Measurements from ENCODE around the gene AASDH. TPM values are rescaled to one million over a fixed set of nuclear protein-coding genes. Genes with fewer than 3 reads are reported as not detected.
"Not testable (repeated sequence)": the region's sequence is repeated elsewhere in the genome, so short reads cannot be mapped to it uniquely, and the experiment has no call there.

The AASDH gene
- polyA plus RNA-seq, 2 donors: 1.8 to 2.8 TPM

GRCh38 chr4:56362981-56363380 lies 24.3 kb downstream of the AASDH start:
- 93 to 97% methylated on average over 12 of the region's 12 CpGs for WGBS, 2 donors
- not testable (repeated sequence) for H3K27ac ChIP-seq (ENCODE audit: low read depth in 2 of 2, low read length in 1 of 2); H3K27me3 ChIP-seq (ENCODE audit: control insufficient read depth in 1 of 2, insufficient read depth in 2 of 2, low read length in 2 of 2); H3K4me1 ChIP-seq (ENCODE audit: control insufficient read depth in 2 of 2, insufficient read depth in 2 of 2, low read length in 1 of 2); H3K4me3 ChIP-seq (ENCODE audit: low read depth in 1 of 2, low read length in 2 of 2); H3K36me3 ChIP-seq (ENCODE audit: control insufficient read depth in 2 of 2, insufficient read depth in 2 of 2, low read length in 1 of 2); H3K9me3 ChIP-seq (ENCODE audit: control insufficient read depth in 2 of 2, insufficient read depth in 1 of 2, low read depth in 1 of 2, low read length in 1 of 2)

GRCh38 chr4:56360071-56360470 lies 27.2 kb downstream of the AASDH start:
- Histone ChIP-seq H3K4me3 (ENCODE audit: low read depth in 1 of 2, low read length in 2 of 2) (no peak overlapping the region), H3K9me3 (ENCODE audit: control insufficient read depth in 2 of 2, insufficient read depth in 1 of 2, low read depth in 1 of 2, low read length in 1 of 2) (no peaks in the 10 kb centered on the region), H3K36me3 (ENCODE audit: control insufficient read depth in 2 of 2, insufficient read depth in 2 of 2, low read length in 1 of 2) (peaks cover 0 to 3% of the 10 kb centered on the region in 2 donors), H3K27ac (ENCODE audit: low read depth in 2 of 2, low read length in 1 of 2) (no peak overlapping the region), H3K27me3 (ENCODE audit: control insufficient read depth in 1 of 2, insufficient read depth in 2 of 2, low read length in 2 of 2) (no peaks in the 10 kb centered on the region), H3K4me1 (ENCODE audit: control insufficient read depth in 2 of 2, insufficient read depth in 2 of 2, low read length in 1 of 2) (no peaks in the 10 kb centered on the region)

- H3K4me3 ChIP-seq (ENCODE audit: low read depth in 1 of 2, low read length in 2 of 2): no peak overlapping the region
- H3K36me3 ChIP-seq (ENCODE audit: control insufficient read depth in 2 of 2, insufficient read depth in 2 of 2, low read length in 1 of 2): peaks cover 0 to 3% of the 10 kb centered on the region in 2 donors
- WGBS, 2 donors: 96 to 98% methylated on average over 9 of the region's 9 CpGs
- no peaks in the 10 kb centered on the region for H3K9me3 ChIP-seq (ENCODE audit: control insufficient read depth in 2 of 2, insufficient read depth in 1 of 2, low read depth in 1 of 2, low read length in 1 of 2)
- H3K27me3 ChIP-seq (ENCODE audit: control insufficient read depth in 1 of 2, insufficient read depth in 2 of 2, low read length in 2 of 2): no peaks in the 10 kb centered on the region
- H3K27ac ChIP-seq (ENCODE audit: low read depth in 2 of 2, low read length in 1 of 2): no peak overlapping the region
- H3K4me1 ChIP-seq (ENCODE audit: control insufficient read depth in 2 of 2, insufficient read depth in 2 of 2, low read length in 1 of 2): no peaks in the 10 kb centered on the region
Observed at GRCh38 chr4:56356650-56357049, 30.6 kb downstream of the AASDH start.

DNA sequence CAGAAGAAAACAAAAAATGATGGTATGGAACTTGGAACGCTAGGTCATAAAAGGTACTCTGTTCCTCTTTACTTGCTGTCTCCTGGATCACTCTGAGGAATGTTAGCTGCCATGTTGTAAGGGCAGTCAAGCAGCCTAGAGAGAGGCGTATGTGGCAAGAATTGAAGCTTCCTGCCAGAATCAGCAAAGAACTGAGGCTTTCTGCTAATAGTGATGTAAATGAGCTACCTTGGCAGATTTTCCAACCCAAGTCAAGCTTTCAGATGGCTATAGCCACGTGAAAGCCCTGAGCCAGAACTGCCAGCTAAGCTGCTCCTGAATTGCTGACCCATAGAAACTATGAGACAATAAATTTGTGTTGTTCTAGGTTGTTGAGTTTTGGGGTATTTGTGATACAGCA lies 38.7 kb downstream of the AASDH start:
- 94 to 96% methylated on average over 3 of the region's 3 CpGs for WGBS, 2 donors
- no peaks in the 10 kb centered on the region for H3K4me1 ChIP-seq (ENCODE audit: control insufficient read depth in 2 of 2, insufficient read depth in 2 of 2, low read length in 1 of 2)
- H3K27me3 ChIP-seq (ENCODE audit: control insufficient read depth in 1 of 2, insufficient read depth in 2 of 2, low read length in 2 of 2): no peaks in the 10 kb centered on the region
- H3K27ac ChIP-seq (ENCODE audit: low read depth in 2 of 2, low read length in 1 of 2): no peak overlapping the region
- peaks cover 0 to 2% of the 10 kb centered on the region in 2 donors for H3K36me3 ChIP-seq (ENCODE audit: control insufficient read depth in 2 of 2, insufficient read depth in 2 of 2, low read length in 1 of 2)
- H3K4me3 ChIP-seq (ENCODE audit: low read depth in 1 of 2, low read length in 2 of 2): no peak overlapping the region
- H3K9me3 ChIP-seq (ENCODE audit: control insufficient read depth in 2 of 2, insufficient read depth in 1 of 2, low read depth in 1 of 2, low read length in 1 of 2): no peaks in the 10 kb centered on the region

DNA sequence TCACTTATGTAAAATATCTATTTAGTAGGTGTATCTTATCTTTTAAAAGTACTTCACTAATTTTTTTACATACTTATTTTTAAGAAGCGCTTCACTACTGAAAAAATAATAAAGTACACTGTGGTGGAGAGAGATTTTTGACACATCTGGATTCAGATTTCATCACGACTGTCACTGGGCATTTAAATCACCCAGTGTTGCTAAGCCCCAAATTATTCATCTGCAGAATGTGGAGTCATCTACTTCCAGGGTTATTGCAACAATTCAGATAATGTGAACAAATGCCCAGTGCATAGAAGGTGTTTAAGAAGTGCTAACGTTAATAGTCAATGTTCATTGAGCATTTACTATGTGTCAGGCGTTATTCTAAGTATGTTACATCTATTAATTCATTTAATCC lies 41.8 kb downstream of the AASDH start:
- WGBS, 2 donors: 94 to 95% methylated on average over 4 of the region's 4 CpGs
- Histone ChIP-seq H3K36me3 (ENCODE audit: control insufficient read depth in 2 of 2, insufficient read depth in 2 of 2, low read length in 1 of 2) (peaks cover 0 to 2% of the 10 kb centered on the region in 2 donors), H3K27ac (ENCODE audit: low read depth in 2 of 2, low read length in 1 of 2) (no peak overlapping the region), H3K27me3 (ENCODE audit: control insufficient read depth in 1 of 2, insufficient read depth in 2 of 2, low read length in 2 of 2) (no peaks in the 10 kb centered on the region), H3K9me3 (ENCODE audit: control insufficient read depth in 2 of 2, insufficient read depth in 1 of 2, low read depth in 1 of 2, low read length in 1 of 2) (no peaks in the 10 kb centered on the region), H3K4me1 (ENCODE audit: control insufficient read depth in 2 of 2, insufficient read depth in 2 of 2, low read length in 1 of 2) (no peaks in the 10 kb centered on the region), H3K4me3 (ENCODE audit: low read depth in 1 of 2, low read length in 2 of 2) (no peak overlapping the region)

DNA sequence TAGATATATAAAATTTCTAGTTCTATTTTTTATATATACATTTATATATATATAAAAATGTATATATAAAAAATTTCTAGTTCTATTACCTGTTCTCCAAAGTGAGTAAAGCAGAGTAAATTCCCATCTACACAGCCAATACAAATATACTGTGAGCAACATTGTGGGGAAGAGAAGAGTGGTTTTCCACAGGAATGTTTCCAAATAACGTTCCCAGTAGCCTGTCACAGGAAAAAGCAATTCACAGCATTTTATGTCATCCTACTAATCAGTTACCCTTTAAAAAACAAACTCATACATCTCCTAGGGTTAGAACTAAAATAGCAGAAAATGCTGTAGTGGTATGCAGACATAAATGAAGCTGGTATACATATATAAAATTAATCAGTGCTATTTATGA lies 44.5 kb downstream of the AASDH start:
- H3K9me3 ChIP-seq (ENCODE audit: control insufficient read depth in 2 of 2, insufficient read depth in 1 of 2, low read depth in 1 of 2, low read length in 1 of 2): peaks cover 0 to under 1% of the 10 kb centered on the region in 2 donors
- H3K27me3 ChIP-seq (ENCODE audit: control insufficient read depth in 1 of 2, insufficient read depth in 2 of 2, low read length in 2 of 2): no peaks in the 10 kb centered on the region
- H3K4me1 ChIP-seq (ENCODE audit: control insufficient read depth in 2 of 2, insufficient read depth in 2 of 2, low read length in 1 of 2): no peaks in the 10 kb centered on the region
- WGBS, 2 donors: 46 to 58% methylated on average over 1 of the region's 1 CpG
- H3K4me3 ChIP-seq (ENCODE audit: low read depth in 1 of 2, low read length in 2 of 2): no peak overlapping the region
- peaks cover 0 to 2% of the 10 kb centered on the region in 2 donors for H3K36me3 ChIP-seq (ENCODE audit: control insufficient read depth in 2 of 2, insufficient read depth in 2 of 2, low read length in 1 of 2)
- no peak overlapping the region for H3K27ac ChIP-seq (ENCODE audit: low read depth in 2 of 2, low read length in 1 of 2)

GRCh38 chr4:56330691-56331090 lies 56.6 kb downstream of the AASDH start:
- Histone ChIP-seq H3K27ac (ENCODE audit: low read depth in 2 of 2, low read length in 1 of 2) (no peak overlapping the region), H3K4me1 (ENCODE audit: control insufficient read depth in 2 of 2, insufficient read depth in 2 of 2, low read length in 1 of 2) (no peaks in the 10 kb centered on the region), H3K9me3 (ENCODE audit: control insufficient read depth in 2 of 2, insufficient read depth in 1 of 2, low read depth in 1 of 2, low read length in 1 of 2) (no peaks in the 10 kb centered on the region), H3K4me3 (ENCODE audit: low read depth in 1 of 2, low read length in 2 of 2) (no peak overlapping the region), H3K27me3 (ENCODE audit: control insufficient read depth in 1 of 2, insufficient read depth in 2 of 2, low read length in 2 of 2) (no peaks in the 10 kb centered on the region), H3K36me3 (ENCODE audit: control insufficient read depth in 2 of 2, insufficient read depth in 2 of 2, low read length in 1 of 2) (no peaks in the 10 kb centered on the region)
- 61 to 64% methylated on average over 2 of the region's 2 CpGs for WGBS, 2 donors

DNA sequence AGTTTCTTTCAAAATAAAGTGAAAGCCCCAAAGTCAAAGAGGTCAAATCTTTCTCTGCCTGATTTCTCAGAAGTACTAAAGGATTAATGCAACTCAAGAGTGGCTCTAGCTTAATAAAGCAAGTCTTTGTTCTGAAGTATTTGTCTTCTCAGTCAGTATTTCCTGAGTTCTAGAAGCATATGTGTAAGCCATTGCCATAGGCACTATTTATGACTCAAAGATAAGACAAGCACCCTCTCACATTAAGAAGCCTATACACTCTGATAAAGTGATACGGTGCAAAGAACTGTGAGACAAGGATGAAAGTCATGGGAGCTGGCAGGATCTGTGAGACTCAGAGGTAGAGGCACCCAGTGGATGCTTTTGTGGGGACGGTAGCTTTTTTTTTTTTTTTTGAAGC lies 60.9 kb downstream of the AASDH start:
- H3K27ac ChIP-seq (ENCODE audit: low read depth in 2 of 2, low read length in 1 of 2): no peak overlapping the region
- no peaks in the 10 kb centered on the region for H3K9me3 ChIP-seq (ENCODE audit: control insufficient read depth in 2 of 2, insufficient read depth in 1 of 2, low read depth in 1 of 2, low read length in 1 of 2)
- no peaks in the 10 kb centered on the region for H3K36me3 ChIP-seq (ENCODE audit: control insufficient read depth in 2 of 2, insufficient read depth in 2 of 2, low read length in 1 of 2)
- H3K4me1 ChIP-seq (ENCODE audit: control insufficient read depth in 2 of 2, insufficient read depth in 2 of 2, low read length in 1 of 2): no peaks in the 10 kb centered on the region
- WGBS, 2 donors: 63 to 72% methylated on average over 2 of the region's 2 CpGs
- H3K4me3 ChIP-seq (ENCODE audit: low read depth in 1 of 2, low read length in 2 of 2): no peak overlapping the region
- no peaks in the 10 kb centered on the region for H3K27me3 ChIP-seq (ENCODE audit: control insufficient read depth in 1 of 2, insufficient read depth in 2 of 2, low read length in 2 of 2)

DNA sequence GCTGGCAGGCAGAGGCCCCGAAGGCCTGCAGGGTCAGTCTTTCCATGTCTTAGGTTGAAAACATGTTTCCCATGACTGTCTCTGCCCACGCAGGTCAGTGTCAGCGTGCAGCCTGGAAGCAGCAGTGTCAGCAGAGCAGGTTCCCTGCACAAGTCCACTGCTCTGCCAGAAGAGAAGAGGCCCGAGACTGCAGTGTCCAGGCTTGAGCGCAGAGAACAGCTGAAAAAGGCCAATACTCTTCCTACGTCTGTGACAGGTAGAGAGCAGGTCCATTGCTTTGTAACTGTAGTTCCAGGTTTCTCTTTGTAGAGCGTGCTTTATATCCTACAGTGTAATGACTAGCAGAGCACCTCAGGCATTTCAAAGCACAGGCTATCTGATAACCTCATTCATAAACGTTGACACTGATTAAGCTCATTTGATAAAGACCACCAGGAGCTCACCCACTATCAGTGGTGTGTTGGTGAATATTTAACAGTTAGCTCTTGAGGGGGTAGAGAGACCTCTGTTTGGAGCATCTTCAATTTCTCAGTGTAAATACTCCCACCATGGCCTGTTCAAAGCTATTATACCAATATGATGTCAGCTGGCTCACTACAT lies 63.2 kb downstream of the AASDH start:
- H3K4me3 ChIP-seq (ENCODE audit: low read depth in 1 of 2, low read length in 2 of 2): no peak overlapping the region
- H3K36me3 ChIP-seq (ENCODE audit: control insufficient read depth in 2 of 2, insufficient read depth in 2 of 2, low read length in 1 of 2): no peaks in the 10 kb centered on the region
- no peaks in the 10 kb centered on the region for H3K9me3 ChIP-seq (ENCODE audit: control insufficient read depth in 2 of 2, insufficient read depth in 1 of 2, low read depth in 1 of 2, low read length in 1 of 2)
- H3K27ac ChIP-seq (ENCODE audit: low read depth in 2 of 2, low read length in 1 of 2): no peak overlapping the region
- WGBS, 2 donors: 75 to 80% methylated on average over 8 of the region's 8 CpGs
- H3K27me3 ChIP-seq (ENCODE audit: control insufficient read depth in 1 of 2, insufficient read depth in 2 of 2, low read length in 2 of 2): no peaks in the 10 kb centered on the region
- H3K4me1 ChIP-seq (ENCODE audit: control insufficient read depth in 2 of 2, insufficient read depth in 2 of 2, low read length in 1 of 2): no peaks in the 10 kb centered on the region

GRCh38 chr4:56323327-56323726 lies 64.0 kb downstream of the AASDH start:
- WGBS, 2 donors: 77 to 89% methylated on average over 10 of the region's 10 CpGs
- Histone ChIP-seq H3K36me3 (ENCODE audit: control insufficient read depth in 2 of 2, insufficient read depth in 2 of 2, low read length in 1 of 2) (no peaks in the 10 kb centered on the region), H3K4me1 (ENCODE audit: control insufficient read depth in 2 of 2, insufficient read depth in 2 of 2, low read length in 1 of 2) (no peaks in the 10 kb centered on the region), H3K27me3 (ENCODE audit: control insufficient read depth in 1 of 2, insufficient read depth in 2 of 2, low read length in 2 of 2) (no peaks in the 10 kb centered on the region), H3K4me3 (ENCODE audit: low read depth in 1 of 2, low read length in 2 of 2) (no peak overlapping the region), H3K27ac (ENCODE audit: low read depth in 2 of 2, low read length in 1 of 2) (no peak overlapping the region), H3K9me3 (ENCODE audit: control insufficient read depth in 2 of 2, insufficient read depth in 1 of 2, low read depth in 1 of 2, low read length in 1 of 2) (no peaks in the 10 kb centered on the region)
